Left ventricle myocardium superior (tissue), 1 donor: ENCODE measurements around the gene FASTKD3. TPM values are rescaled to one million over a fixed set of nuclear protein-coding genes. Genes with fewer than 3 reads are reported as not detected.

Source experiments
- ATAC-seq: fragments of 200-7000 bp; cut with Tn5 transposase; one replicate; pipeline ENCODE4 v1.9.1; 2020; ENCODE audit warnings: mild to moderate bottlenecking, moderate library complexity
- DNase-seq: peaks from one replicate; pipeline ENCODE4 v3.0.0-alpha.2; 2020
- intact Hi-C: fragments of 100-400 bp; cut with micrococcal nuclease; formaldehyde crosslinking; loops from one replicate; pipeline ENCODE4 v1.11.0; 2022
- total RNA-seq: library from RNA; stranded (reverse); fragmentation: NEBNext Ultra II Directional; extraction: Animal tissue kit (Norgen Biotek cat#: 25700); gene quantifications from one replicate; pipeline ENCODE4 v1.2.1, GENCODE V29; 2021
- donor health status: DM: no; HTN: yes; CAD: no; lungs with severe emphysema.

Gene FASTKD3
- total RNA-seq, 1 donor from 2014 or later = 5.6 TPM

GRCh38 chr5:7813576-7813975 is 55.3 kb downstream of the FASTKD3 start:
- intact Hi-C loops = no loop called here
- no peak for ATAC-seq
- no peak for DNase-seq

GRCh38 chr5:7813007-7813406 is 55.8 kb downstream of the FASTKD3 start:
- intact Hi-C loops = no loop called here
- ATAC-seq (no peak), DNase-seq (no peak)

- intact Hi-C loops = no loop called here
- no peak for DNase-seq
- ATAC-seq = no peak
Measured at GRCh38 chr5:7811715-7812114, 57.1 kb downstream of the FASTKD3 start.

Other genes with a start within 250 kb of the FASTKD3 start
- gene CFAP90, start 17.9 kb downstream of the FASTKD3 start, total RNA-seq = not detected
- 30.0 TPM for gene MTRR, start 117 bp upstream of the FASTKD3 start, total RNA-seq